IPS-NIHi7 (cell line): ENCODE results near the gene PRKCA.
"Not testable (repeated sequence)": the region's sequence is repeated elsewhere in the genome, so short reads cannot be mapped to it uniquely, and the experiment has no call there.

Source experiments
- DNase-seq: peaks from one replicate; pipeline ENCODE4 v3.0.0; 2012; ENCODE audit warnings: mixed read lengths; ENCODE audit errors: extremely low spot score

PRKCA gene

DNA sequence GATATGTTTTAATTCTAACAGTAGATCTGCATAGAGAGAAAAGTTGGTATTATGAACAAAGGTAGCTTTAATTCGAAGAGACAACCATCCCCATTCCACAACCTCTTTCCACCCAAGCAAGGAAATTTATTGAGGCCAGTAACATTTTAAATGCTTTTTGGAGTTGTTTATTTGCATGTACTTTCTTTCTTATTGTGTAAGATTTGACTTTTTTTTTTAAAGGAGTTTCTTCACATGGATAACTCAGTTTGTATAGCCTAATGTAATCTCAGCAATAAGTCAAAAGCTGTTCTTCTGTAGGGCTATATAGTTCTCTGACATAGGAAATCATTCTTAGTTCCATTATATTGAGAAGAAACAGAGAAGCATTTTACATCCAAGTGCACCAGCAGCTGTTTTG lies 163.3 kb downstream of the PRKCA start:
- no peak for DNase-seq

DNA sequence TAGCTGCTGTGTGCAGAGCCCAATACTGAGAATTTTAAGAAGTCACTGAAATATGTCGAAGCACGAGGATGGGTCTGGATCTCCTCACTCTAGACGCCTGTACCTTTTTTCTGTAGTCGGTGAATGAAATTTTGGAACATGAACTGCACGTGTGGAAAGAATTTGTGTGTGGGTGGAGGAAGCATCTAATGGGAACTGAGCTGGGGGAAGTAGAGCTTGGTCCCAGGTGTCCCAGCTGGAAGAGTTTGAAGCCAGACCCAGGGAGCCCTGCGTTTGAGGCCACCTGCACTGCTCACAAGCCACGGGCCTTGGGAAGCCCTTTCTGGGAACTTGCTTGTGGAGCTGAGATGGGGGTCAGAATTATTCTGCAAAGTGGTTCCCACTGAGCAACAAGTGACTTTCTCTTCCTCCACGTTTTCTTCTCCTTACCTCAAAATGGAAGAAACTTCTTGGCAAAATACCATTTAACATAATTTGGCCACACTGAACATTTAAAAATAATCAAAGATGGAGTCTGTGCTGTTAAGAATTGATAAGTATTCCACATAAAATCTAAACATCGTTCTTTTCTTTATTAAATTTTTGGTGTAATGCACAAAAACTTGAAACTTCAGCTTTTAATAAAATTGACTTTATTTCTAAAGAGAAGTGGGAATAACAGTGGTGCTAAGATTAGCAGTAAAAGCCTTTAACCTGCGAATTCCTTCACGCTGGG lies 163.8 kb downstream of the PRKCA start:
- DNase-seq = no peak

DNA sequence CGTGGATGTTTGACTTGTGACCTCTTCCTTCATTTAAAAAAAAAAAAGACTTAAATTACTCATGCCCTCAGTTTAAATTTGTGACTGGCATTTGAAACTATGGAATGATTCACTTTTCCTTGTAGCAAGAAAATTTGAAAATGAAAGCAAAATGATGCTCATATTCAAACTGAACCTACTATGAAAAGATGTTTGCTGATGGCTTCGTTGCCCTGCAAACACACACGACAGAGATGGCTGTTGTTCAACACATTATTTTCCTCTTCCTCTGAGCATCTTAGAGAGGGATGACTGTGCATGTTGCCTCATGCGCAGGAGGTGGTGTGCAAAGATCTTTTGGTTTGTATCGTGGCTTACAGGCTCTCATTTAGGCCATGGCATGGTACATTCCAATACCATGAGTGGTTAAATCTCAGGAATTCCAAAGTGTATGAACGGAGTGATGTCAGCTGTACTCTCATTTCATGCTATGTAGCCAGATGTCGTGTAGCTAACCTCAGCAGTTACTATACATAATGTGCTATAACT lies 164.5 kb downstream of the PRKCA start:
- no peak for DNase-seq

DNA sequence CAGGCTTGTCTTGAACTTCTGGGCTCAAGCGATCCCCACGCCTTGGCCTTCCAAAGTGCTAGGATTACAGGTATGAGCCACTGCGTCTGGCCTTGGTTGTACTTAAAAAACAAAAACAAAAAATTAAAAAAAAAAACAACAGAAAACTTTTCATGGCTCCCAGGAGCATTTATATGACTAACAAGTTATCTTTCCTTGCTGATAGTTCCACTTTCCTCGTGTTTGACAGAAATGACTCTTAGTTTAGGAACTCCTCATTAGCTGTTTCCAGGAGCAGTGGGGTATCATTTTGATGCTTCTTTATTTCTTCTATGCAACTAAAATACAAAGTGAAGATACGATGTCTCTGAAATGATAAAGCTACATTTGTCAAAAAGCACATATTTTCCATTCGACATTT lies 165.4 kb downstream of the PRKCA start:
- DNase-seq = no peak

DNA sequence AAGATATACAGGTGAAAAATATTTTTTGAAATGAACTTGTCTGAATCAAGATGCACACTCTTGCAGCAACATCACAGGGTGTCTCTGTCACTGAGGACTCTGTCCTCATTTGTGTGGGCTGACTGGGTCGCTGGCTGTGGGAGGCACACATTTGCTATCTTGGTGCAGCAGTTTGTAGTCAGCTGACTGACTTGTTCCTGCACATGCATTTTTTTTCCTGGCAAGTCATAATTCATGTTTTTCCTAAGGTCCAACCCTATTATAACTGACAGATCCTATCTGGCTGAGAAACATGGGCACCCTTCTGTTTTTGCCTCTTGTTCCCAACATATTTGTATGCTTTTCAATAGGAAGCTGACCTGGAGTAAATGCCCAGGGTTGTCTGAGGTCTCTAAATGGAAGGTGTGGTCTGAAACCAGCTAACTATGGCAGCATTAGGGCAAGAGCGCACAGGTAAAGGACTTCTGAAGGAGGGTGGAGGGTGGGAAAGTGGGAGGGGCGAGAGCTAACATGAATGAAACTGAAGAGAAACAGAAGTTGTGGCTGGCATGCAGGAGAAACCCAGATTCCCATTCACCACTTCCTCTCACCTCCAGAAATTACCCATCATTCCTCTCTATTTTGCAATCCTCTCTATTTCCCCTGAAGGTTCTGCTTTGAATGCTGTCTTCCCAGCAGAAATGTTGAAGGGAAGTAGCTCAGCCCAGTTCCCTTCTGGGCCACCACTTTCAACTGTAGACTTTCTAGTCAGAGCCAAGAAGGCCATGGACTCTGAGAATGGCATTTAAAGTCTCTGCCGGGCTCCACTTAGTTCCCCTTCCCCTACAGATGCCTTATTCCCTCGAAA lies 166.1 kb downstream of the PRKCA start:
- no peak for DNase-seq

DNA sequence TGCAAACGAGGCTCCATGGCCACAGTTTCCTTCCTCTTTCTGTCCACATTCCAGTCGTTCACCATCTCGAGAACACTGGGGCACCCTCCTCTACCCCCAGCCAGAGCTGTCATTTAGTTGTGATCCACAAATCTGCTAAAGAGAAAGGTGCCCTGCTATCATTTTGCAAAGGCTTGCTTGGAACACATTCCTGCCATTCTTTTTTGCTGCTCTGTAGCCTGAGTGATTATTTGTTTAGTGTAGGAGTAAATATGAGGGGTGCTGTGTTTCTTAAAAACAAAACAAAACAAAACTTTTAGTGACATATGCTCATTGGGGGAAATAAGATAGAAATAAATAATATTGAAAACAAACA lies 166.7 kb downstream of the PRKCA start:
- DNase-seq = no peak

DNA sequence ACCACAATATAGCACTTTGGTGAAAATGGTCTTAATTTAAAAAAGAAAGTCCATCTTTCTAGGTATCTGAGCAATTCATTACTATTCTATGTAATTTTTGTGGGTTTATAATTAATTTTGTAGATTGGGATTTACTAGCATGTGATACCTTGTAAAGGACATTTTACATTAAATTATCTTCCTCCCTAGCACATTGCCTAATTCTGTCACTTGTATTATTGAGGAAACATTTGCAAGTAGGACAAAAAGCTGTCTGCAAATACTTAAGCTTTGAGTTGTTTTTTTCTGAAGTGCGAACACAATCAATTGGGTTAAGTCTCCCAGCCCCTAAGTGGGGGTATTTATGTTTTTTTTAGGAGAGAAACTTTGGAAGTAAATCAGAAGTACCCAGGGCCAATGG lies 167.0 kb downstream of the PRKCA start:
- DNase-seq = no peak

DNA sequence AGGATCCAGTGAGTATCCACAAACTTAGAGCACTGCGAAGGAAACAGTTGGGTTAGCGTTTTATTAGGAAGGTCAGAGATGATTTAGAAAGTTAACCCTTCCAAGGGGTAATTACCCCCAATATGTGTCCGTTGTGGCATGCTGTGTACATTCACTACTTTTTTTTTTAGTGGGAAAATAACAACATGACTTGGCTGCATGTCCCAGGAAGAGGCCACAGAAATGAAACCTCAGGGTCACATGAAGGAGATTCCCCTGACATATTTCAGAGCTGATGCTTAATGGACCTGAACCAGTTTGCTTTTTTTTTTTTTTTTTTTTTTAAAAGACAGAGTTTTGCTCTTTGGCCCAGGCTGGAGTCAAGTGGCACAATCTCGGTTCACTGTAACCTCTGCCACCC lies 167.5 kb downstream of the PRKCA start:
- no peak for DNase-seq

DNA sequence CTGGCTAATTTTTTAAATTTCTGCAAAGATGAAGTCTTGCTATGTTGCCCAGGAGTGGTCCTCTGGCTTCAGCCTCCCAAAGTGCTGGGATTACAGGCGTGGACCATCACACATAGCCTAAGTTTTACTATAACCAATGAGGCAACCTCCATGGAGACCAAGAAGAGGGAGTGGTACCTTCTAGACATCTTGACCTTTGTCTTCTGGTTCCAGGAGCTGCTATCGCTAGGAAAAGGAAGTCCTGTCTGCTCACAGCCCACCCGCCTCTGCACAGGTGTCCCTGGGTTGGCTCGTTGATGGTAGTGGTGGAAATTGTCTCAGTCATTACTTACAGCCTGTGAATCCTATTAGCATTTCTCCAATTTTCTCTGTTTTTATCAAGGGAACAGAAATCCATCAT lies 169.7 kb downstream of the PRKCA start:
- DNase-seq = no peak

DNA sequence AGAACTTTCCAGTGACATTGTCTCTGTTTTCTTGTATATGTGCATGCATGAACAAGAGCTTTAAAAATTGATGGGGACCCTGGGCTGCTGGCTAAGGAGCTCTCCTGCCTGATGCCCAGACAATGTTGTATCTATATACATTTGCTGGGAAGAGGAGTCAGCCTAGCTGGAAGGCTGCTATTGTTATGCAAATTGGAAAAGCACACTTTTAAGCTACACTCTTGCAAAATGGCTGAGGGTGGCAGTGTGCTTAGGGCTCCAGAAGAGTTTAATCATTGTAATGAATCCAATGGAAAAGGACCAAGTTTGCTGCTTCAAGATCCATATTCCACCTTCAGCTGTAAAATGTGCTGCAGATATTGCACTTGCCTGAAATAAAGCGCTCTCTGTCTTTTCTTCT lies 171.8 kb downstream of the PRKCA start:
- DNase-seq = no peak

DNA sequence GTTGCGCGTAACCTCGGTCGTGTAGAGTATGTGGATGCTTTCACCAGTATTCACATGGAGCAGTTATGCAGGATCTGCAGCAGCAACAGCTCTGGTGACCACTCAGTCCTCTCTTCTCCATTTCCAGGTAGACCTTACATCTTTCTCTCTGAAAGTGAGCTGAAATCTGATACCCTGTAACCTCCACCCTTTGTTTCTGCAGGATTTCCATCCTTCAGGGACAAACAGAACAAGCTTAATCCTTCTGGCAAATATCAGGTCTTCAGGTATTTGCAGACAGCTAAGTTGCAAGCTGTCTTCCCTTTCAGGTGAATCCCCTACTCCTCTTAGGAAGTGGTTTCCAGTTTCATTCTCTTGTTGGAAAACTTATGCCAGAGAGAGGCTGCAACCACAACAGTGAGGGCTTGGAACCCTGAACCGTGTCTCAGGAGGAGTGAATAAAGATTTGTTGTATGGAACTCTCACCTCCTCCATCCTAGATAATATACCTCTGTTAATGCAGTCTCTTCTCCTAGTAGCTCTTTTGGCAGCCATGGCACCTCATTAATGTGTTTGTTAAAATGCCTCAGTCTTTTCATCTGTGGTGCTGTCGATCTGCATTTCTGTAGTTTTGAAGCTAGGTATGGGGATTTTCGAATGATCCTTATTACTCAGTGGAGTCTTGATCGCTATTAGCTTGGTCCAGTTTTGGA lies 172.5 kb downstream of the PRKCA start:
- peak; percentile 32 for DNase-seq

DNA sequence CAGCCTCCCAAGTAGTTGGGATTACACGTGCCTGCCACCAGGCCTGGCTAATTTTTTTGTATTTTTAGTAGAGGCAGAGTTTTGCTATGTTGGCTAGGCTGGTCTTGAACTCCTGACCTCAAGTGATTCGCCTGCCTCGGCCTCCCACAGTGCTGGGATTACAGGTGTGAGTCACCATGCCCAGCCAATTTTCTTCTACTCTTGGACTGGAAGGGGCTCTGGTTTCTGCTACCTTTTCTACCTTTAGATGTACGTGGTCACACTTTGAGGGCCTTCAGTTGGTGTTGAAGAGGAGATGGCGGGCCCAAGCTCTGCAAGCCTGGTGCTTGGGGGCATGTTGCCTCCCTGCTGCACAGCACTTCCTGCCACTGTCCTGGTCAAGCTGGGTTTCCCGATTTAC lies 173.6 kb downstream of the PRKCA start:
- no peak for DNase-seq

DNA sequence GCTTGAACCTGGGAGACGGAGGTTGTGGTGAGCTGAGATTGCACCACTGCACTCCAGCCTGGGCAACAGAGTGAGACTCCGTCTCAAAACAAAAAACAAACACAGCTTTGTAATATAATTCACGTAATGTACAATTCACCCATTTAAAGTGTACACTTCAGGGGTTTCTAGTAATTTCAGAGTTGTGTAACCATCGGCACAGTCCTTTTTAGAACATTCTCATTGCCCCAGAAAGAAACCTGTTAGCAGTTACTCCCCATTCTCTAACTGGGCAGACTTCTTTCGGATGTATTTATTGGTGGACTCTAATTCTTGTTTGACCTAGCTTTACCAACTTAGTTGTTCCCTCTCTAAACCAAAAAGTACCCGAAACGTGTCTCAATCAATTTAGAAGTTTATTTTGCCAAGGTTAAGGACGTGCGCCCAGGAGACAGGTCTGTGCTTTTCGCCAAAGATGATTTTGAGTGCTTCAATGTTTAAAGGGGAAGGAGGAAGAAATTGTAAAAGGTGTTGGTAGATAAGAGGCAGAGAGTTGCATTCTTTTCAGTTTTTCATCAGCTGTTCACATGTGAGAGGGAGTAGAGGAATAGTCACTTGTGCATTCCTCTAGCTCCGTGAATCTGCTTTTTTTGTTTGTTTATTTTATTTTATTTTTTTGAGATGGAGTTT lies 175.3 kb downstream of the PRKCA start:
- DNase-seq = no peak

DNA sequence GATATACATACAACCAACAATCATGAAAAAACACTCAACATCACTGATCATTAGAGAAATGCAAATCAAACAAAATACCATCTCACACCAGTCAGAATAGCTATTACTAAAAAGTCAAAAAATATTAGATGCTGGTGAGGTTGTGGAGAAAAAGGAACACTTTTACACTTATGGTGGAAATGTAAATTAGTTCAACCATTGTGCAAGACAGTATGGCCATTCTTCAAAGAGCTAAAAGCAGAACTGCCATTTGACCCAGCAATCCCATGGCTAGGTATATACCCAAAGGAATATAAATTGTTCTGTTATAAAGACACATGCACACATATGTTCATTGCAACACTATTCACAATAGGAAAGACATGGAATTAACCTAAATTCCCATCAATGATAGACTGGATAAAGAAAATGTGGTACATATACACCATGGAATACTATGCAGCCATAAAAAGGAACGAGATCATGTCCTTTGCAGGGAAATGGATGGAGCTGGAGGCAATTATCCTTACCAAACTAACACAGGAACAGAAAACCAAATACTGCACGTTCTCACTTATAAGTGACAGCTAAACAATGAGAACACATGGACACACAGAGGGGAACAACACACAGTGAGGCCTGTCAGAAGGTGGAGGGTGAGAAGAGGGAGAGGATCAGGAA lies 176.9 kb downstream of the PRKCA start:
- not testable (repeated sequence) for DNase-seq

DNA sequence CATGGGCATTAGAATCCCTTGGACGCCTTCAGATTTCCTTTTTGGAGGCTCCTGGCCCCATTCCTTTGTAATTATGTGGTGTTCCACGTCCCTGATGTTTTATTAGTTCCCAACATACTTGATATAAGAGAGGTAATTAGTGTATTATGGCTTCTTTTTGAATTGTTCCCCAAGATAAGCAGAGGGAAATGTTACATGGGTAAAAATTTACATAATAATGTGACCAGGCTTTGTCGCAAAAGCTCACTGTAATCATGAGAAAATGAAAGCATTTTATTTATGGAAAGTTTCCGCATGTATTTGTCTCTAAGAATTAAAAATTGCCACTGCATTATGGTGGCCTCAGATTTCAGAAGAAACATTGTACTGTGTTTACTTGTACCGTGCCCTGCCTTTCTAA lies 177.8 kb downstream of the PRKCA start:
- no peak for DNase-seq

DNA sequence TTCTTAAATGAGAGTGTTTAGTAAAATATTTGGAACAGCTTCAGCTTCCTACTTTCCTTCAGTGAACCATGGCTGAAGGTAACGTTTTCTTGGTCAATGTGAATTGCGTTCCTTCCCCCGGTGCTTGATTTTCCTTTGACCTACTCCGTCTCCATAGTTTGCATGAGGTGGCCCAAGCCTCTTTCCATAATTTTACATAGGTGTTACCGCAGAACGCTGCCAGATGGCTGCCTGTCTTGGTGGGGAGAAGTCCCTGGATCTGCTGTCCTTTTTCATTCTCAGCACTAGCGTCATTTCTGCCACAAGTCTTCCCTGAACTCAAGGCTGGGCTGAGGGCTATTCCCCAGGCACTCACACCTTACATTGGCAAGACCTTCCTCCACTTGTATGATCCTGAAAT lies 178.4 kb downstream of the PRKCA start:
- no peak for DNase-seq

DNA sequence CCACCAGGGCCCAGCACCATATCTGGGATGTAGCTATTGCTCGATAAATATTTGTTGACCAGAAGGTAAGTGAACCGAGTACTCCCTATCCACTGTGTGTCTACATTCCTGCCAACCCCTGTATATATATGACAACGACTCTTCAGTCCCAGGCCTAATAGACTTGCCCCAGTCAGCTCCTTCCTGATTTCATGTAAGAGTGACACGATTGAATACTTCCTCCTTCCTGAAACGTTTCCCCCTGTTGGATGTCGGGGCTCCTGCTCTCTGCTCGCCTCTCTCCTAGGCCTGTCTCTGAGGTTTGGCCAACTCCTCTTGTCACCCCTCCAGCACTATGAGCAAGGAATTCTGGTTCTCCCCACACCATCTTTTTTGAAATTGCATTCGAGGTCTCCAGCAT lies 178.9 kb downstream of the PRKCA start:
- DNase-seq = no peak

DNA sequence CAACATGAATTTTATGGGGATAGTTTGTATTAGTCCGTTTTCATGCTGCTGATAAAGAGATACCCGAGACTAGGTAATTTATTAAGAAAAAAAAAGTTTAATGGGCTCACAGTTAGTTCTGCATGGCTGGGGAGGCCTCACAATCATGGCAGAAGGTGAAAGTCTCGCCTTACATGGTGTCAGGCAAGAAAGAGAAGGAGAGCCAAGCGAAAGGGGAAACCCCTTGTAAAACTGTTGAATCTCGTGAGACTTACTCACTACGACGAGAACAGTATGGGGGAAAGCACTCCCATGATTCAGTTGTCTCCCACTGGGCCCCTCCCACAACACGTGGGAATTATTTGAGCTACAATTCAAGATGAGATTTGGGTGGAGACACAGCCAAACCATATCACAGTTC lies 181.5 kb downstream of the PRKCA start:
- no peak for DNase-seq

DNA sequence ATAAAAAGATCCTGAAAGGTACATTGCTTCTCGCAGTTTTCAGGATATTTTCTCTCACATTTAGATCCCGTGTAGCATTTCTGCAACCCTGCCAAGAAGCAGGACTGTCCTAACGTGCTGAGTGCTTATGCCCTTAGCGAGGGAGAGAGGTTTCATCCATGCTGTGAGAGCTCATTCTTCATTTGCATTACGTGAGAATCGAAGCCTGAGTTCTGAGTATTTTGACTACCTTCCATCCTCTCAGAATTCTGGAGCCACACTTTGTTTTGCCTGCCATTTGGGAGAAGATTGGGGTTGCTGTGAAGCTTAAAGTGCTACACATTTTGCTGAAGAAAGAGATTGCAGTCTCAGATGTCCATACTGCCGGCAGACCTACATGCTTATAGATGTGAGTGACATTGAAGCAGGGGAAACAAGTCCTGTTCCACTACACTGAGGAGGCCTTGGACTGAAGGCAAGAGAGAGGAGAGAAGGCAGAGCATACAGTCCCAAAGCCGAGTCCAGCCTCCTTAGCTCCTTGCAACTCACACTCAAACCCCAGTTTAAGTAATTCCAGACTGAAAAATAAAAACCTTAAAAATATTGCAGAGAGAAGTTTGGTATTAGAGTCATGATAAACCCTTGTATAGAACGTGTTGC lies 183.0 kb downstream of the PRKCA start:
- DNase-seq = no peak

DNA sequence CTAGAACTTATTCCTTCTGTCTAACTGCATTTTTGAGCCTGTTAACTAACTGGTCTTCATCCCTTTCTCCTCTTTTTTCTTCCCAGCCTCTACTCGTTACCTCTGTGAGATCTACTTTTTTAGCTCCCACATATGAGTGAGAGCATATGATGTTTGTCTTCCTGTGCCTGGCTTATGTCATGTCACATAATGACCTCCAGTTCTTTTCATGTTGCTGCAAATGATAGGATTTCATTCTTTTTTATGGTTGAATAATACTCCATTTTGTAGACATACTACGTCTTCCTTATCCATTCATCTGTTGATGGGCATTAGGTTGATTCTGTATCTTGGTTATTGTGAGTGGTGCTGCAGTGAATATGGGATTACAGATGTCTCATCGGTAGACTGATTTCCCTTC lies 184.7 kb downstream of the PRKCA start:
- no peak for DNase-seq

DNA sequence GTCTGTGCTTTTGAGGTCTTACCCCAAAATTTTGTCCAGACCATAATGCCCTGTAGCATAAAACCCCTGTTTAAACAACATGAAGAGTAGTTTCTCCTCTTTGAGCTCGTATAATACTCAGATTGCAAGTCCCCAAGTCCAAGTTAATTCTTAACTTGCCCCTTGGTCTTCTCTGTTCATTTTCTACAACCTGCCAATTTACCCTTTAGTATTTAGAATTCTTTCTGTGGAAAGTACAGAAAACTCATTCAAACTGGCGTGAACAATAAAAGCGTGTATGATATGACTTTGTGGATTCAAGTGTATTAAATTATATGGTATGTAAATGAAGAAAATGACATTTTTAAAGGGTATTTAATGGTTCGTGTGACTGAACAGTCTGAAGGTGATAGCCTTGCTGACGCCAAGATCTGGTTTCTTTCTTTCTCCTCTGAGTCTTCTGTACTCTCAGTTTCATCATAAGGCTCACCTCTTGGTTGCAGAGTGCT lies 185.6 kb downstream of the PRKCA start:
- no peak for DNase-seq
